ENCODE measurements around the gene RDX.

RDX gene

DNA sequence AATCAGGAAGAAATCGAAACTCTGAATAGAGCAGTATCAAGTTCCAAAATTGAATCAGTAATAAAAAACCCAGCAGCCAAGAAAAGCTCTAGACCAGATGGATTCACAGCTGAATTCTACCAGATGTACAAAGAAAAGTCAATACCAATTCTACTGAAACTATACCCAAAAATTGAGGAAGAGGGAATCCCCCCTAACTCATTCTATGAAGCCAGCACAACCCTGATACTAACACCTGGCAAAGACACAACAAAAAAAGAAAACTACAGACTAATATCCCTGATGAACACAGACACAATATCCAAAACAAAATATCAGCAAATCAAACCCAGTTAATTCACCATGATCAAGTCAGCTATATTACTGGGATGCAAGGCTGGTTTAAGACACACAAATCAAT lies 105.5 kb downstream of the RDX start:
- no peak for DNase-seq (ENCODE audit: extremely low read depth, low read depth)
- TF ChIP-seq, protein P1, sequence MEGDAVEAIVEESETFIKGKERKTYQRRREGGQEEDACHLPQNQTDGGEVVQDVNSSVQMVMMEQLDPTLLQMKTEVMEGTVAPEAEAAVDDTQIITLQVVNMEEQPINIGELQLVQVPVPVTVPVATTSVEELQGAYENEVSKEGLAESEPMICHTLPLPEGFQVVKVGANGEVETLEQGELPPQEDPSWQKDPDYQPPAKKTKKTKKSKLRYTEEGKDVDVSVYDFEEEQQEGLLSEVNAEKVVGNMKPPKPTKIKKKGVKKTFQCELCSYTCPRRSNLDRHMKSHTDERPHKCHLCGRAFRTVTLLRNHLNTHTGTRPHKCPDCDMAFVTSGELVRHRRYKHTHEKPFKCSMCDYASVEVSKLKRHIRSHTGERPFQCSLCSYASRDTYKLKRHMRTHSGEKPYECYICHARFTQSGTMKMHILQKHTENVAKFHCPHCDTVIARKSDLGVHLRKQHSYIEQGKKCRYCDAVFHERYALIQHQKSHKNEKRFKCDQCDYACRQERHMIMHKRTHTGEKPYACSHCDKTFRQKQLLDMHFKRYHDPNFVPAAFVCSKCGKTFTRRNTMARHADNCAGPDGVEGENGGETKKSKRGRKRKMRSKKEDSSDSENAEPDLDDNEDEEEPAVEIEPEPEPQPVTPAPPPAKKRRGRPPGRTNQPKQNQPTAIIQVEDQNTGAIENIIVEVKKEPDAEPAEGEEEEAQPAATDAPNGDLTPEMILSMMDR (IDR thresholded peaks at IDR 0.05; ENCODE audit: low read depth, low read length) = no peak

DNA sequence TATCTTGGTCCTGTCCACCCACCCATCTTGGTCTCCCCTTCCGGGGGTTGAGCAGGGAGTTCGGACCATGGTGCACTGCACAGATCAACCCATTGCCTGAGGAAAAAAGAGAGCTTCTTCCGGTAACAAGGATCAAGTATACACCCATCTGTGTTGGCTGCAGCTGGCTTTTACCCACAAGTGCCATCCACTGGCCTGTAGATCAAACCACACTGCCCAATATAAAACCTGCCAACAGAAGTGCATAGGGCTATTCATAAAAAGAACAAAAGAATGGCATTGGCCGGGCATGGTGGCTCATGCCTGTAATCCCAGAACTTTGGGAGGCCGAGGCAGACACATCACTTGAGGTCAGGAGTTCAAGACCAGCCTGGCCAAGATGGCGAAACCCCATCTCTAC lies 108.7 kb downstream of the RDX start:
- DNase-seq (ENCODE audit: extremely low read depth, low read depth) = no peak
- TF ChIP-seq, protein P1 (IDR thresholded peaks at IDR 0.05; ENCODE audit: low read depth, low read length) = no peak

DNA sequence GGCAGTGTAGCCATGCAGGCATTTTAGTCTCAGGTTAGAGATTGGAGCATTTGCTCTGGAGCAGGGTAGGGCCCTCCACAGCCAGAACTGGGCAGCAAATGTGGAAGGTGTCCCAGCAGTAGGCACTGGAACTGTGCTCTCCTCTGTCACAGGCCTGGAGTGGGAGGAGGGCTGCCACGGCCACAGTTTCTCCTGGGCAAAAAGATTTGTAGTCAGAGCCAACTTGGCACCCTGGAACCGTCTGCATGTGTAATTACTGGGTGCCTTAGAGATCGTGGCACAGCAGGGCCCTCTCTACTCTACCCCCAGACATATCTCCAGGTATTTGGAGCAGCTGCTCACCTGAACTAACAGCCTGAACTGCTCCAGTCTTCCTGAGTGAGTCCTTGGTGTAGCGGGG lies 109.5 kb downstream of the RDX start:
- TF ChIP-seq, protein P1 (IDR thresholded peaks at IDR 0.05; ENCODE audit: low read depth, low read length) = no peak
- no peak for DNase-seq (ENCODE audit: extremely low read depth, low read depth)

DNA sequence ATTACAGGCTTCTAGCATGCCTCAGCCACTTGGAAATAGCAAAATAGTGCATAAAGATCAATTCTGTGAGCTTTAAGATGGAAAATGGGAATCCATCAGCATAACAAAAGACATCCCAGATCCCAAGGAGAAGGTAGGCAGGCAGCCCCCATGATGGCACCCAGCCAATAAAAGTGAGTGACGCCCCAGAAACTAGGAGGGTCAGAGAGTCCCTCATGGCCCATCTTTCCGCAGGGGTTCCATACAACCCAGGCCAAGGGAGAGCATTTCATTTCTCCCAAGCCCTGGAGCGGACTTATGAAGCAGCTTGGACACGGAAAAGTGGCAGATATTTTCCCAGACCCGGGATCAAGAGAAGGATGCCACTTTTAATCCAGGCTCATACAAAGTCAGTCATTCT lies 110.0 kb downstream of the RDX start:
- DNase-seq (ENCODE audit: extremely low read depth, low read depth) = no peak
- TF ChIP-seq, protein P1 (IDR thresholded peaks at IDR 0.05; ENCODE audit: low read depth, low read length) = no peak

DNA sequence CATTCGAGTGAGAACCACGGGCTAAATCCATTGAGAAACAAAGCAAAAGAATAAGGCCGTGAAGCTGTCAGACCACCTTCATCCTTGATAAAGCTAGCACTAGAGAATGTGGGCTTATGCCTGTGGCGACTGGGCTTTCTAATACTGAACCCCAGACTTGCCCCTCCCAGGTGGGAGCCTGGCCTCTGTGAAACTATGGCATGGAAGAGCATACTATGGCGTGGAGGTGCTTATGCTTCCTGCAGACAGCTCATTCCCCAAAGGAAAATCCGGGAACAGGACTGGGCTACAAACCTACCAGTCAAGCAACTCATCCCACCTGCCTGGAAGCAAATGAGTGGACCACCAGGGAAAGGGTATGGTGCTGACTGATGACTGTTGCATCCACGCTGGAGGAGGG lies 110.8 kb downstream of the RDX start:
- DNase-seq (ENCODE audit: extremely low read depth, low read depth) = no peak
- TF ChIP-seq, protein P1 (IDR thresholded peaks at IDR 0.05; ENCODE audit: low read depth, low read length) = no peak

DNA sequence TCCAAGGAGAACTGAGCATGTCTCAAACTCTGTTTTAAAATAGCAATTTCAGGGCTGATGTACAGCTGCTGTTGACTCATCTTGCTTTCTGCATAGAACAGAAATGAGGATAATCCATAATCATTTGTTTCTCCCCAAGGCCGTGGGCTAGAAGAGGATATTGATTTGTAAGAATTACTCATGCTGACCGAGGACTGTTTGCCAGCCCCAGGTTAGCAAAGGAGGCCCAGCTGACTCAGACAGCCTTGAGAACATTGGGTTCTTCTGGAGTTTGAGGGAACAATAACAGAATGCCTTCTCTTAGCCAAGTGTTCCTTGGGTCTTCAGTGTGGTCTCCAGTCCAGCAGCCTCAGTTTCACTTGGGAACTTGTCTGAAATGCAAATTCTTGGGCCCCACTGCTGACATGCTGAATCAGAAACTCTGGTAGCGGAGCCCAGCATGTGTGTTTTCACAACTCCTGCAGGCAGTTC lies 111.3 kb downstream of the RDX start:
- TF ChIP-seq, protein P1 (IDR thresholded peaks at IDR 0.05; ENCODE audit: low read depth, low read length) = no peak
- no peak for DNase-seq (ENCODE audit: extremely low read depth, low read depth)

DNA sequence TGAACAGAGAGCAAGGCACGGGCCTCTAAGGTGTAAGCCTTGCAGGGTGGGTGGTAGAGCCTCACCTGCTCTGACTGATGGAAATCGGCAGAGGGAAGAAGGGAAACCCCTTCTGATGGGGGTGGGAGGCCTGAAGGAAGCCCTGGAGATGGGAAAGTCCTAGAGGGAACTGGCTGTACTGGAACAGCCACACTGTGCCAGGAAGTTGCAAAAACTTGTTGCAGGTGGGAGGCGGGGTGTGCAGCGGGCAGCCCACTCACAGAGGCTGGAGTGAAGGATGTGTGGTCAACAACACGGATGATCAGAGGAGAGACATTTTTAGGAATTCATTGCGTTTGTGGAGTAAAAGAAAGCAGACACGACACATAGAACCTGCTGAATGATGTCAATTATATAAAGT lies 112.0 kb downstream of the RDX start:
- TF ChIP-seq, protein P1 (IDR thresholded peaks at IDR 0.05; ENCODE audit: low read depth, low read length) = no peak
- no peak for DNase-seq (ENCODE audit: extremely low read depth, low read depth)
